IPS-15b (cell line): Measurements from ENCODE around the gene NCF2.
"Not testable (repeated sequence)": the region's sequence is repeated elsewhere in the genome, so short reads cannot be mapped to it uniquely, and the experiment has no call there.

ENCODE experiments used
- H3K27me3 ChIP-seq: one replicate; pipeline ENCODE4 v1.6.1; 2013; ENCODE audit warnings: low read length; ENCODE audit not compliant: control insufficient read depth, insufficient read depth
- H3K36me3 ChIP-seq: one replicate; pipeline ENCODE4 v1.6.1; 2013; ENCODE audit warnings: low read length; ENCODE audit not compliant: control insufficient read depth, insufficient read depth
- H3K4me1 ChIP-seq: one replicate; pipeline ENCODE4 v1.6.1; 2013; ENCODE audit warnings: mild to moderate bottlenecking, low read length; ENCODE audit not compliant: control insufficient read depth, insufficient read depth
- H3K4me3 ChIP-seq: one replicate; pipeline ENCODE4 v1.5.1; 2013; ENCODE audit warnings: low read depth, low read length
- H3K9ac ChIP-seq: one replicate; pipeline ENCODE4 v1.6.1; 2013; ENCODE audit warnings: low read depth, mild to moderate bottlenecking, low read length
- H3K9me3 ChIP-seq: one replicate; pipeline ENCODE4 v1.6.1; 2013; ENCODE audit warnings: mild to moderate bottlenecking, low read length; ENCODE audit not compliant: control insufficient read depth, insufficient read depth

The NCF2 gene

GRCh38 chr1:183630748-183631147 is 40.5 kb upstream of the NCF2 start:
- no peak overlapping the region for H3K9ac ChIP-seq
- no peak overlapping the region for H3K4me3 ChIP-seq
- H3K36me3 ChIP-seq: peaks cover 9% of the 10 kb centered on the region
- H3K9me3 ChIP-seq: no peaks in the 10 kb centered on the region
- peaks cover 7% of the 10 kb centered on the region for H3K4me1 ChIP-seq
- H3K27me3 ChIP-seq: no peaks in the 10 kb centered on the region

DNA sequence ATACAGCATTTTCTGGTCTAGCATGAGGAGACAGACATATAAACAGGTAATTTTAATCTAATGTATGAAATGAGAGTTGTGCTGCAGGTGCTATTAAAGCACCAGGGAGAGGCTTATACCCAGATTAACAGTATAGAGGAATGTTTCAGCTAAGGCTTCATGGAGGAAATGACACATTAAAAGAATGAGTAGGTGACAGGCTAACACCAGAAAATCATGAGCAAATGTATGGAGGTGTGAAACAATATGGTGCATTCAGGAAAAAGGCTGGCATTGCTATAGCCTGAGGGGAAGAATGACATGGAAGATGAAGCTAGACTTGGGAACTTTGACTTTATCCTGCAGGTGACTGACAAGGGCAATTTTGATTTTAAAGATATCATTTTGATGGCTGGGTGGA is 38.3 kb upstream of the NCF2 start:
- H3K9me3 ChIP-seq: no peaks in the 10 kb centered on the region
- H3K9ac ChIP-seq: no peak overlapping the region
- no peak overlapping the region for H3K4me3 ChIP-seq
- H3K4me1 ChIP-seq: peaks cover 2% of the 10 kb centered on the region
- H3K36me3 ChIP-seq: peaks cover 9% of the 10 kb centered on the region
- no peaks in the 10 kb centered on the region for H3K27me3 ChIP-seq

DNA sequence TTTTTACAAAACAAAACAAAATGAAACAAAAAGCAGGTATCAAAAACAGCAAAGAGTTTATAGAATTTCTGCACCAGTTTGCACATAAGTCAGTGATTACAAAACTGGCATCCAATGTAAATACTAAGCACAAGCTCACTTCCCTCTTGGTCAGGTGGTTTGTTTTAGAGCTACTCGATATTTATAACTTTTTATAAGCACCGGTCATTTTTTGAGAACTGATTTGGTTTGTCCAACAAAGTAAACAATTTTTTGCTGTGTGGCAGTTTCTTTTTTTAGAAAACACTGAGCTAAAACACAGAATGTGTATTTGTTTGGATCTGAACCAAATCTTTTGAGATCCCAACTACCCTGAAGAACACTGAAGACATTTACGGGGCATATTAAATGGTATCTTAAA is 36.0 kb upstream of the NCF2 start:
- not testable (repeated sequence) for H3K36me3 ChIP-seq

GRCh38 chr1:183622884-183623785 is 32.9 kb upstream of the NCF2 start:
- Histone ChIP-seq H3K9ac (no peak overlapping the region), H3K4me1 (peaks cover 22% of the 10 kb centered on the region), H3K9me3 (no peaks in the 10 kb centered on the region), H3K27me3 (no peaks in the 10 kb centered on the region), H3K36me3 (no peaks in the 10 kb centered on the region), H3K4me3 (no peak overlapping the region)

More for the DNA sequence above, 36.0 kb upstream of the NCF2 start:
- H3K4me1 ChIP-seq, H3K4me3 ChIP-seq, H3K9me3 ChIP-seq, H3K27me3 ChIP-seq, H3K9ac ChIP-seq: not testable (repeated sequence)

DNA sequence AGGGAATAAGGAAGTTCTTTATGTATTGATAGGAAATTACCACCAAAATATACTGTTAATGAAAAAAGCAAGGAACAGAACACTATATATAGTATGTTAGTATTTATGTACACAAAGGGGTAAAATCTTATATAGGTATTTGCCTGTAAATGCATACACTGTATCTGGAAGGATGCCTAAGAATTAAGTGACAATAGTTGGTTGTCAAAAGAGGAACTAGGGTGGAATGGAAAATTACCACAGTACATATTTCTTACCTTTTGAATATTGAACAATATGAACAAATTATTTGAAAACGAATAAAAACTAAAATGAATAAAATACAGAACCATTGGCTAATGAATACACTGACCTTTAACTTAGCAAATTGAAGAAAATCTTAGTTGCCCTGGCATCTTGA is 31.8 kb upstream of the NCF2 start:
- Histone ChIP-seq H3K4me1 (peaks cover 22% of the 10 kb centered on the region), H3K27me3 (no peaks in the 10 kb centered on the region), H3K36me3 (no peaks in the 10 kb centered on the region), H3K4me3 (no peak overlapping the region), H3K9me3 (no peaks in the 10 kb centered on the region), H3K9ac (no peak overlapping the region)

DNA sequence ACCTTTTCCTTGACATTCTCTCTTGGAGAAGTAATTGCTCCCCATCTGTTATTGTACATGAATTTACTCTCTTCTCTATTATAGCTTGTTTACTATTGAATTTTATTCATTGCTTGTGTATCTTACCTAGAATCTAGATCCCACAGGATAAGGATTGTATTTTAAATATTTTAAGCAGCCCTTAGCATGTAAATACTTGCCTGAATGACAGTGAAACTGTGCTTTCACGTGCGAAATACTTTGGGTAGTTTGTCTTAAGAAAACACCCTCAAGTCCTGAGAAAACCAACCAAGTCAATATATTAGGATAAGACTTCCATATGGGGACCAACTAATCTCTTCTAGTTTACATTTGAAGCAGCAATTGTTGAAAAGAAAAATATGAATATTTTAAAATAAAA is 30.1 kb upstream of the NCF2 start:
- no peaks in the 10 kb centered on the region for H3K9me3 ChIP-seq
- no peak overlapping the region for H3K4me3 ChIP-seq
- peaks cover 22% of the 10 kb centered on the region for H3K4me1 ChIP-seq
- H3K36me3 ChIP-seq: no peaks in the 10 kb centered on the region
- no peak overlapping the region for H3K9ac ChIP-seq
- no peaks in the 10 kb centered on the region for H3K27me3 ChIP-seq

DNA sequence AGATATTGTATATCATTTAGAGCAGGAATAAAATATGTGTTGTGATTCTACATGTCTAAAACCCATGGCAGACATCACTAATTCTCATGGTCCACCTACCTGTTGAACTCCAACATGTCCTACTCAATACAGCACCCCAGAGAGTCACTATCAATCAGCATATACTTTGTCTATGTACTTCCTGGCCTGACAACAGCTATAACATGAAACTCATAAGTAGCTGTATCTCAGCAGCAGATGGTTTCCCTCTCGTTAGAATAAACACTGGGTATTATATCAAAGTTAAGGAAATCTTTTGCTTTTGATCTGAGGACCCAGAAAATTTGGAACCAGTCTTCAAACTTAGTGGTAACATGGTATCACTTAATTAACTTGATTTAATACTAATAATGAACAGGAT is 29.5 kb upstream of the NCF2 start:
- Histone ChIP-seq H3K9ac (no peak overlapping the region), H3K27me3 (no peaks in the 10 kb centered on the region), H3K36me3 (no peaks in the 10 kb centered on the region), H3K9me3 (no peaks in the 10 kb centered on the region), H3K4me1 (peaks cover 22% of the 10 kb centered on the region), H3K4me3 (no peak overlapping the region)

GRCh38 chr1:183618202-183618601 is 27.9 kb upstream of the NCF2 start:
- not testable (repeated sequence) for H3K36me3 ChIP-seq, H3K9me3 ChIP-seq, H3K4me3 ChIP-seq, H3K27me3 ChIP-seq, H3K9ac ChIP-seq
- peaks cover 22% of the 10 kb centered on the region for H3K4me1 ChIP-seq

DNA sequence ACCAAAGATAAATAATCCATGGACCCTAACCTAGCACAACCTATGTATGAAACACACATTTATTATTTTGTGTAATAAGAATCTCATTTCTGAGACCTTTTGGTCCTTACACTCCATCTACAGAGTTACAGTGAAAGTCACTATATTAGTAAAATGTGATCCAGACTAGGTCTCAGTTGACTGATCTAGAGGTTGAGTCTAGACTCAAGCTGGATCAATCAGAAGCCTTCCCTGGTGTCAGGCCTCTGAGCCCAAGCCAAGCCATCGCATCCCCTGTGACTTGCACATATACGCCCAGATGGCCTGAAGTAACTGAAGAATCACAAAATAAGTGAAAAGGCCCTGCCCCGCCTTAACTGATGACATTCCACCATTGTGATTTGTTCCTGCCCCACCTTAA is 22.7 kb upstream of the NCF2 start:
- H3K36me3 ChIP-seq: not testable (repeated sequence)

DNA sequence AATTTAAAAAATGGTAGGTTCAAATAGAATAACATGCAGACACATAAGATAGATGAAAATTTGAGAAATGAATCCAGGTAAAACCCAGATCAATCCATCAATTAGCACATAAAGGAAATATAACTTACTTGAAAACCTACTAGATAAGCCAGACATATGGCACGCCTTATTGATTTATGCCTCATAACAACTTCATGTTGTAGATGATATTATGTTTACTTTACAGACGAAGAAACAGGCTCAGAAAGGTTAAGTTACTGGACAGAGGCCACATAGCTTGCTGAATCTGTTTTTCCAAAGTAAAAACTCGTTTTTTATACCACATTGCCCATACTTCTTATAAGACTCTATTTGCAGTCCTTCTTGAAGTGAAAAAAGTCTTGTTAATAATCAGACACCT is 22.1 kb upstream of the NCF2 start:
- Histone ChIP-seq H3K9ac (no peak overlapping the region), H3K27me3 (no peaks in the 10 kb centered on the region), H3K4me3 (no peak overlapping the region), H3K36me3 (no peaks in the 10 kb centered on the region), H3K9me3 (no peaks in the 10 kb centered on the region), H3K4me1 (no peaks in the 10 kb centered on the region)

More for the DNA sequence above, 22.7 kb upstream of the NCF2 start:
- H3K4me3 ChIP-seq, H3K4me1 ChIP-seq, H3K9me3 ChIP-seq, H3K27me3 ChIP-seq, H3K9ac ChIP-seq: not testable (repeated sequence)

- no peaks in the 10 kb centered on the region for H3K9me3 ChIP-seq
- H3K9ac ChIP-seq: no peak overlapping the region
- no peaks in the 10 kb centered on the region for H3K36me3 ChIP-seq
- H3K4me3 ChIP-seq: no peak overlapping the region
- H3K27me3 ChIP-seq: no peaks in the 10 kb centered on the region
- H3K4me1 ChIP-seq: no peaks in the 10 kb centered on the region
Observed at GRCh38 chr1:183611021-183611420, 20.8 kb upstream of the NCF2 start.

DNA sequence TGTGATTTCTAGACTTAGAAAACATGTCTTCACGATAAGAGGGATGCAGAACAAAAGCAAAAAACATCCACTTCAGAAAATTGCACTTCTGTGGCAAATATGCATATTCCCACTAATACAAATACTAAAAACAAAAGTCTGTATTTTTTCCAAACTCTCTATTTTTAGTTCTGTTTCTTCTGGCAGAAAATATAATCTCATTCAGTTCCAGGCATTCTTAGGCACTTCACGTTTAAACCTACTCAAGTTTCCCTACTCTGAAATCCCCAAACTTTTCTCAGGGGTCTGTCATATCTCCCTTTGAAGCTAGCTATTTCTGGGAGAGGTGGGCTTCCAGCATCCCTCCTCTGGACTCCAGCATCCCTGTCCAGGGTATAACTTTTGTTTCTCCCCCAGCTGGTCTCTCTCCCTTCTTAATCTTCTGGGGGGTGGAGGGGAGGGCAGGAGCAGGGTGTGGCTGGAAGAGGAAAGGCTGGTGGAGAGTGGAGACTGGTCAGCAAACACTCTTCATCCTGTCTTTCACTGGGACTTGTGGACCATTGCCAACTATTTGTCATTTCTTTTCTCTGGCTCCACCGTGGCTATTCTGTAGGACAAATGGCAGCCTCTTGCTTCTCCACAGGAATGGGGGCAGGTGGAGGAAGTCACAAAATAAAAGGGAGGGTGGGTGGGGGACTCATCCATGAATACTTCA is 19.6 kb upstream of the NCF2 start:
- no peaks in the 10 kb centered on the region for H3K4me1 ChIP-seq
- no peaks in the 10 kb centered on the region for H3K27me3 ChIP-seq
- H3K36me3 ChIP-seq: no peaks in the 10 kb centered on the region
- H3K4me3 ChIP-seq: no peak overlapping the region
- no peak overlapping the region for H3K9ac ChIP-seq
- H3K9me3 ChIP-seq: no peaks in the 10 kb centered on the region
